ENCODE measurements around the gene KRTAP5-6.
A peak's percentile ranks its signal among the peaks of the same experiment; 100 is the strongest.

KRTAP5-6 gene

GRCh38 chr11:1705126-1706052 lies 8.4 kb downstream of the KRTAP5-6 start:
- no peak overlapping the region for H3K27ac ChIP-seq
- DNase-seq (ENCODE audit: low spot score): no peak
- no peak for TF ChIP-seq CTCF (IDR thresholded peaks at IDR 0.05)
- peak overlapping the region; percentile 46 for H3K4me3 ChIP-seq

GRCh38 chr11:1706634-1707400 lies 9.8 kb downstream of the KRTAP5-6 start:
- TF ChIP-seq CTCF (IDR thresholded peaks at IDR 0.05): no peak
- no peak for DNase-seq (ENCODE audit: low spot score)
- Histone ChIP-seq H3K4me3 (no peak overlapping the region), H3K27ac (no peak overlapping the region)

DNA sequence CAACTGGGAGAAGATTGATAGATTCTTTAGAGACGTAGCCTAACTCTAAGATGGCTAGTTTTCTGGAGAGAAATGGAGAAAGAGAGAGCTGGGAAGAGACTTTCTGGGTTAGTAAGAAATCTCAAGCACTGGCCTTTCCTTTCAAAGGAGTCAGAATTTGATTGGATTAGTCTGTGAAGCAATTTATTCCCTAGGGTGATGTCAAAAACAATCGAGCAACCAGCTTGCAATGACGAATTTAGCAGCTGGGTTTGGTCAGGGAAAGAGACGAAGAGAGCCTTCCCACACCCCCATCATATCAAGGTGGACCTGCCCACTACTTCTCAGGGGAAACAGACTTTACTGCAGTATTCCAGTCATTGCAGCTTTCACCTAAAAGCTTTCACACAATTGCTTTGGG lies 10.8 kb downstream of the KRTAP5-6 start:
- no peak for DNase-seq (ENCODE audit: low spot score)
- H3K27ac ChIP-seq: no peak overlapping the region
- no peak overlapping the region for H3K4me3 ChIP-seq
- no peak for TF ChIP-seq CTCF (IDR thresholded peaks at IDR 0.05)

DNA sequence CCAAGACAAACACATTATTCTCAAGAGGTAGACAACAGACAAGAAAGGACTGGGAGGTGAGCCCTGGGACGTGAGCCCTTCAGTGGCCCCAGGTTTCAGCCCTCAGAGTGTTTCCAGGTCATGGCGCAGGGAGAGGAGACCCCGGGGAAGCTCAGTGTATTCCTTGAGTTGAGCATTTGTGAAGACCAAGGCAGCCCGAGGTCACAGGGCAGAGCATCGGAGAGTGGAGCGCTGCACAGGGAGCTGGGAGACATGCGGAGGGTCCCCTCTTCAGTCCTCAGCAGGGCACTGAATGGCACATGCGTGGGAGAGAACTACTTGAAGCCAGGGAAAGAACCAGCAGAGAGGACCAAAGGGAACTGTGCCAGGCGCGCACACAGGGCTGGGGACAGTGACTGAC lies 11.7 kb downstream of the KRTAP5-6 start:
- no peak for TF ChIP-seq CTCF (IDR thresholded peaks at IDR 0.05)
- H3K27ac ChIP-seq: no peak overlapping the region
- no peak for DNase-seq (ENCODE audit: low spot score)

DNA sequence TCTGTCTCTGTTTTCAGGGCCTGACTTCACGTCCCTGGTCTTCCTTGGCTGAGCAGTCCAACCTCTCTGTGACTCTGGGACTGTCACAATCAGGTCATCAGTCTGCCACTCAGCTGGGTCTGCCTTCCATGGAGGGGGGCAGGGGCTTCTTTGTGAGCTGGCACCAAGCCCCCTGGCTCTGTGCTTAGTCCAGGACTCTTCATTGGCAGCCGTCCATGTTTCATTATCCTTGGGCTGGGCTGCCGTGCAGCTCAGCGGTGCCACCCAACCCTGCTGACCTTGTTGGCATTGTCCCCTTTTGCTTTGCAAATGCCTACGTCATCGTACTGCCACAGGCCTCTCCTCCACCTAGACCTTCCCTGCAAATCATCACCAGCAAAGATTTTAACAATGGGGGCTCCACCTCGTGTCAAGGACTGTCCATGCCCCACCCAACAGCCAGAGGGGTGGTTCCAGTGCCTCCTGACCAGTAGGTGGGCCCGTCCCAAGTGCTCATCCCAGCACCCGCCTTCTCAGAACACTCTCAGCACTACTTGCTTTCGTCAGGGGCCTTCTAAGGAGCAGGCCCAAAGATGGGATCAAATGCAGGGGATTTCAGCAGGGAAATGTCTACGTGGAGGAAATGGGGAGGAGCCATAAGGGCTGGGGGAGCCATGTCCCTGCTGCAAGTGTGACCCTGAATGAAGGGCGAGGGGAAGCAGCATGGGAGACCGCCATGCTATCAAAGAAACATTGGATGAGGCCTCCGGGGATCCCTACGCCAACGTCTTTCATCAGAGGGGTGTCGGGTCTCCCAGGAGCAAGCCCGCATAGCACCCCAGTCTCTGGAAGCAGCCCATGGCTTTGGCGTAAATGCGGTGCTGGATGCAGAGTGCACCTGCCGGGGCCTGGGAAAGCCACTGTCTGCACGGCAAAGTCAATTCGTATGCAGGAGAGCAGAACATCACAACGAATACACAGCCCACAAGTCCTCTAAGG lies 18.2 kb downstream of the KRTAP5-6 start:
- no peak overlapping the region for H3K4me3 ChIP-seq
- no peak for DNase-seq (ENCODE audit: low spot score)
- H3K27ac ChIP-seq: no peak overlapping the region
- no peak for TF ChIP-seq CTCF (IDR thresholded peaks at IDR 0.05)

More for the DNA sequence above, 11.7 kb downstream of the KRTAP5-6 start:
- H3K4me3 ChIP-seq: no peak overlapping the region

DNA sequence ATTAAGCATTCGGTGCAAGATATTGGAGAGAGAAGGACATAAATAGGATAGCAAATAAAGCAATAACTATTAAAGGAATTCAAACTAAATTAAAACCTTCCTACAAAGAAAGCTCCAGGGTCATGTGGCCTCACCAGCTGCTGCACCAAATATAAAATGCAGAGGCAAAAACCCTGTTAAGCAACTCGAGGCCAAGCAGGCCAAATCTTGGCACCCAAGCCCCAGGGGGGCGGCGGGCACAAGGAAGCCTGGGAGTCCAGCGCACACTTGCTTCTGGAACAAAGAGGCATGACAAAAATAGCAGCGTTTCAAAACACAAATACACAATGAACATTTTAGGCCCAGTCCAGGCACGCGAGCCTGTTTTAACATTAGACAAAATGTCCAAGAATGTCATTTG lies 20.8 kb downstream of the KRTAP5-6 start:
- DNase-seq (ENCODE audit: low spot score): no peak
- no peak for TF ChIP-seq CTCF (IDR thresholded peaks at IDR 0.05)
- Histone ChIP-seq H3K27ac (peak overlapping the region in 1 of 2 donors; percentile 48), H3K4me3 (no peak overlapping the region)
